Retinal pigment epithelial cell (primary cell): ENCODE measurements around the gene BHLHE40.

Source experiments
- DNase-seq: peaks from one replicate; pipeline ENCODE4 v3.0.0-alpha.2; 2010; ENCODE audit warnings: low read depth
- H3K4me3 ChIP-seq: 2 replicates; pipeline ENCODE4 v1.5.1; 2011; ENCODE audit warnings: mild to moderate bottlenecking, low read length, control low read depth, moderate library complexity
- CTCF ChIP-seq: conservative IDR thresholded peaks from 2 replicates; pipeline ENCODE4 v1.5.1; 2011; ENCODE audit warnings: low read depth, low read length, control low read depth, inconsistent platforms

BHLHE40 gene

GRCh38 chr3:5010706-5011554 is 31.7 kb downstream of the BHLHE40 start:
- TF ChIP-seq CTCF = no peak
- no peak for DNase-seq
- no peak overlapping the region for H3K4me3 ChIP-seq

GRCh38 chr3:5011555-5012256 is 32.5 kb downstream of the BHLHE40 start:
- no peak overlapping the region for H3K4me3 ChIP-seq
- DNase-seq = no peak
- TF ChIP-seq CTCF = no peak

GRCh38 chr3:5012367-5012766 is 33.1 kb downstream of the BHLHE40 start:
- no peak for DNase-seq
- H3K4me3 ChIP-seq = no peak overlapping the region
- TF ChIP-seq CTCF = no peak

- DNase-seq = no peak
- no peak overlapping the region for H3K4me3 ChIP-seq
- TF ChIP-seq CTCF = no peak
Measured at GRCh38 chr3:5013021-5013906, 34.0 kb downstream of the BHLHE40 start.

- no peak overlapping the region for H3K4me3 ChIP-seq
- no peak for DNase-seq
- no peak for TF ChIP-seq CTCF
Measured at GRCh38 chr3:5014391-5014790, 35.2 kb downstream of the BHLHE40 start.

- no peak for DNase-seq
- no peak for TF ChIP-seq CTCF
- no peak overlapping the region for H3K4me3 ChIP-seq
Measured at GRCh38 chr3:5015056-5015455, 35.8 kb downstream of the BHLHE40 start.
